Upper lobe of left lung (tissue), 6 donors: ENCODE data around the gene TNPO2. TPM values are rescaled to one million over a fixed set of nuclear protein-coding genes. Genes with fewer than 3 reads are reported as not detected.

Source experiments
- small RNA-seq, 4 donors: library from RNA; depleted of rRNA; stranded (forward); fragments of <200 nt; gene quantifications; one replicate each; pipeline ENCODE3, GENCODE V24; 2016
- total RNA-seq, 6 donors: library from RNA; depleted of rRNA in 4 of 6; stranded (reverse); fragments of >200 nt in 4 of 6; gene quantifications; one replicate each; pipeline versions ENCODE4 v1.1.0 to v1.2.1, GENCODE V29; 2016 to 2021
- donor health status: DM: no; HTN: no; CAD: no; lungs with moderate emphysema.
- donor health status: DM: no; HTN: yes; CAD: no; lungs with severe emphysema.

Gene TNPO2
- total RNA-seq, 6 donors from 2014 or later = 43.5 to 124 (median 46.1) TPM

Small RNAs within 50 kb of the gene (small RNA-seq; reads per million reads assigned to genes)
- gene SNORD41 = 46.3 to 96.3 (median 75.0) reads per million in 4 donors

Other genes with a start within 250 kb of the TNPO2 start
- 10 to 100 TPM in 1 of 6 donors, 1 to 10 TPM in 5; 1.9 to 11.2 (median 2.5) TPM for gene ZNF709, start 239.1 kb downstream of the TNPO2 start, total RNA-seq
- 10 to 100 TPM in 4 of 6 donors, 1 to 10 TPM in 2; 5.0 to 28.3 (median 12.2) TPM for gene ZNF564, start 172.4 kb downstream of the TNPO2 start, total RNA-seq
- gene ZNF490, start 113.1 kb downstream of the TNPO2 start, total RNA-seq = 10 to 100 TPM in 2 of 6 donors, 1 to 10 TPM in 4; 4.3 to 11.6 (median 9.0) TPM
- gene ZNF791, start 113.0 kb downstream of the TNPO2 start, total RNA-seq = 10 to 100 TPM; 12.6 to 29.3 (median 21.9) TPM
- gene MAN2B1, start 57.2 kb downstream of the TNPO2 start, total RNA-seq = 100 to 1,000 TPM in 5 of 6 donors, 10 to 100 TPM in 1; 56.8 to 299 (median 121) TPM
- 10 to 100 TPM in 2 of 6 donors, 1 to 10 TPM in 4; 6.1 to 12.9 (median 8.4) TPM for gene WDR83, start 57.1 kb downstream of the TNPO2 start, total RNA-seq
- 100 to 1,000 TPM in 2 of 6 donors, 10 to 100 TPM in 4; 71.6 to 190 (median 94.3) TPM for gene DHPS, start 42.1 kb downstream of the TNPO2 start, total RNA-seq
- gene GNG14, start 35.9 kb downstream of the TNPO2 start, total RNA-seq = not detected
- gene FBXW9, start 27.3 kb downstream of the TNPO2 start, total RNA-seq = 10 to 100 TPM in 2 of 6 donors, 1 to 10 TPM in 4; 6.5 to 13.7 (median 8.7) TPM
- 100 to 1,000 TPM; 156 to 324 (median 261) TPM for gene TRIR, start 10.8 kb upstream of the TNPO2 start, total RNA-seq
- 10 to 100 TPM; 14.7 to 71.7 (median 49.8) TPM for gene GET3, start 13.6 kb upstream of the TNPO2 start, total RNA-seq
- gene BEST2, start 27.9 kb upstream of the TNPO2 start, total RNA-seq = under 1 TPM in 1 of 6 donors, not detected in 5; 0.11 TPM
- gene HOOK2, start 51.6 kb upstream of the TNPO2 start, total RNA-seq = 100 to 1,000 TPM in 2 of 6 donors, 10 to 100 TPM in 4; 48.9 to 367 (median 79.6) TPM
- gene JUNB, start 67.6 kb upstream of the TNPO2 start, total RNA-seq = 100 to 1,000 TPM; 127 to 422 (median 354) TPM
- gene PRDX2, start 77.9 kb upstream of the TNPO2 start, total RNA-seq = 100 to 1,000 TPM in 4 of 6 donors, 10 to 100 TPM in 2; 57.6 to 173 (median 123) TPM
- gene THSD8, start 78.1 kb upstream of the TNPO2 start, total RNA-seq = 1 to 10 TPM in 2 of 6 donors, not detected in 4; 4.6 to 6.0 TPM
- 1 to 10 TPM; 4.2 to 7.6 (median 5.6) TPM for gene RNASEH2A, start 82.7 kb upstream of the TNPO2 start, total RNA-seq
- gene RTBDN, start 110.6 kb upstream of the TNPO2 start, total RNA-seq = not detected
- gene MAST1, start 114.6 kb upstream of the TNPO2 start, total RNA-seq = under 1 TPM in 3 of 6 donors, not detected in 3; 0.17 to 0.89 (median 0.61) TPM
- 10 to 100 TPM; 34.6 to 87.2 (median 60.1) TPM for gene DNASE2, start 157.5 kb upstream of the TNPO2 start, total RNA-seq
- under 1 TPM in 4 of 6 donors, not detected in 2; 0.17 to 0.89 (median 0.42) TPM for gene KLF1, start 163.3 kb upstream of the TNPO2 start, total RNA-seq
- gene GCDH, start 167.2 kb upstream of the TNPO2 start, total RNA-seq = 10 to 100 TPM; 19.3 to 47.1 (median 33.3) TPM
- gene SYCE2, start 195.4 kb upstream of the TNPO2 start, total RNA-seq = not detected
- 100 to 1,000 TPM in 1 of 6 donors, 10 to 100 TPM in 5; 35.3 to 104 (median 53.4) TPM for gene FARSA, start 209.8 kb upstream of the TNPO2 start, total RNA-seq
- 1,000 to 10,000 TPM in 1 of 6 donors, 100 to 1,000 TPM in 5; 171 to 1,351 (median 423) TPM for gene CALR, start 214.7 kb upstream of the TNPO2 start, total RNA-seq
- 100 to 1,000 TPM in 3 of 6 donors, 10 to 100 TPM in 3; 69.1 to 115 (median 98.8) TPM for gene RAD23A, start 221.9 kb upstream of the TNPO2 start, total RNA-seq
- gene GADD45GIP1, start 233.3 kb upstream of the TNPO2 start, total RNA-seq = 10 to 100 TPM; 15.3 to 43.8 (median 26.6) TPM
- gene DAND5, start 245.6 kb upstream of the TNPO2 start, total RNA-seq = not detected